Measurements from ENCODE around the gene NAPB. TPM values are rescaled to one million over a fixed set of nuclear protein-coding genes. Genes with fewer than 3 reads are reported as not detected.

Gene NAPB
- total RNA-seq, 1 experiment from 2014 or later: 10.1 TPM

- intact Hi-C loops (cut with micrococcal nuclease; ENCODE audit: unreplicated experiment): no loop called here
- peaks cover 7% of the 10 kb centered on the region for H3K36me3 Mint-ChIP-seq (ENCODE audit: insufficient read depth, unreplicated experiment)
- Histone ChIP-seq H3K4me1 (no peaks in the 10 kb centered on the region), H3K36me3 (ENCODE audit: control insufficient read depth, insufficient read depth, low read length) (peaks cover 2% of the 10 kb centered on the region; the same call in 1 of the 2 replicates), H3K4me3 (ENCODE audit: low read depth, low read length) (no peak overlapping the region), H3K9me3 (no peaks in the 10 kb centered on the region), H3K27me3 (replicated peaks; ENCODE audit: control insufficient read depth, insufficient read depth, low read length) (no peaks in the 10 kb centered on the region)
- ChIA-PET POLR2A (no interaction called here), CTCF (no interaction called here)
- no peak for DNase-seq
- no peaks in the 10 kb centered on the region for H3K9me3 Mint-ChIP-seq (ENCODE audit: unreplicated experiment)
- H3K27me3 Mint-ChIP-seq (ENCODE audit: insufficient read depth, unreplicated experiment): no peaks in the 10 kb centered on the region
- no peaks in the 10 kb centered on the region for H3K4me1 Mint-ChIP-seq (ENCODE audit: low read depth, unreplicated experiment)
- H3K4me3 Mint-ChIP-seq (ENCODE audit: unreplicated experiment): no peak overlapping the region
- no TSS peak for BruUV-seq (replicated peaks)
- no peak for TF ChIP-seq CTCF (IDR thresholded peaks at IDR 0.05; ENCODE audit: insufficient read depth in 1 of 2, low read depth in 1 of 2, low read length in 1 of 2, severe bottlenecking in 1 of 2, unreplicated experiment in 1 of 2)
- H3K27ac Mint-ChIP-seq (ENCODE audit: unreplicated experiment): no peak overlapping the region
Measured at GRCh38 chr20:23391707-23392310, 29.5 kb downstream of the NAPB start.

GRCh38 chr20:23390091-23390774, 31.1 kb downstream of the NAPB start:
- TF ChIP-seq CTCF (IDR thresholded peaks at IDR 0.05; ENCODE audit: insufficient read depth in 1 of 2, low read depth in 1 of 2, low read length in 1 of 2, severe bottlenecking in 1 of 2, unreplicated experiment in 1 of 2): no peak
- peaks cover 2% of the 10 kb centered on the region; the same call in 1 of the 2 replicates for H3K36me3 ChIP-seq (ENCODE audit: control insufficient read depth, insufficient read depth, low read length)
- no peaks in the 10 kb centered on the region for H3K4me1 Mint-ChIP-seq (ENCODE audit: low read depth, unreplicated experiment)
- H3K4me3 Mint-ChIP-seq (ENCODE audit: unreplicated experiment): no peak overlapping the region
- no peaks in the 10 kb centered on the region for H3K9me3 Mint-ChIP-seq (ENCODE audit: unreplicated experiment)
- ChIA-PET CTCF (no interaction called here), POLR2A (interaction anchor here (0.5 kb wide), 1 partner anchor 31 kb away, joined by 3 read pairs; the partner anchor contains the start of gene NAPB)
- H3K27ac Mint-ChIP-seq (ENCODE audit: unreplicated experiment): no peak overlapping the region
- no peaks in the 10 kb centered on the region for H3K27me3 ChIP-seq (replicated peaks; ENCODE audit: control insufficient read depth, insufficient read depth, low read length)
- no peaks in the 10 kb centered on the region for H3K27me3 Mint-ChIP-seq (ENCODE audit: insufficient read depth, unreplicated experiment)
- H3K36me3 Mint-ChIP-seq (ENCODE audit: insufficient read depth, unreplicated experiment): peaks cover 7% of the 10 kb centered on the region
- no TSS peak for BruUV-seq (replicated peaks)
- no peak overlapping the region for H3K4me3 ChIP-seq (ENCODE audit: low read depth, low read length)
- intact Hi-C loops (cut with micrococcal nuclease; ENCODE audit: unreplicated experiment): no loop called here
- H3K4me1 ChIP-seq: no peaks in the 10 kb centered on the region; the same call in 1 of the 2 replicates
- no peak for DNase-seq
- no peaks in the 10 kb centered on the region for H3K9me3 ChIP-seq

DNA sequence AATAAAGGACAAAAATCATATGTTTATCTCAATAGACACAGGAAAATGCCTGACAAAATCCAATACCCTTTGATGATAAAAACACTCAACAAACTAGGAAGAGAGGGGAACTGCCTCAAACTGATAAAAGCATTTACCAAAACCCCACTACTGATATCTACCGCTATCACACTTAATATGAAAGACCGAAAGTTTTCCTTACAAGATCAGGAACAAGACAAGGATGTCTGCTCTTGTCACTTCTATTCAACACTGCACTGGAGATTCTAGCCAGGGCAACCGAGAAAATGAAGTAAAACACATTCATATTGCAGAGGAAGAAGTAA, 34.2 kb downstream of the NAPB start:
- Mint-ChIP-seq H3K9me3 (ENCODE audit: unreplicated experiment) (peaks cover 10% of the 10 kb centered on the region), H3K4me3 (ENCODE audit: unreplicated experiment) (no peak overlapping the region), H3K4me1 (ENCODE audit: low read depth, unreplicated experiment) (no peaks in the 10 kb centered on the region), H3K27me3 (ENCODE audit: insufficient read depth, unreplicated experiment) (no peaks in the 10 kb centered on the region), H3K36me3 (ENCODE audit: insufficient read depth, unreplicated experiment) (peaks cover 11% of the 10 kb centered on the region), H3K27ac (ENCODE audit: unreplicated experiment) (no peak overlapping the region)
- no peak overlapping the region for H3K4me3 ChIP-seq (ENCODE audit: low read depth, low read length)
- peaks cover 8% of the 10 kb centered on the region; the same call in 1 of the 2 replicates for H3K9me3 ChIP-seq
- no peak for DNase-seq
- POLR2A ChIA-PET: no interaction called here
- no peaks in the 10 kb centered on the region for H3K27me3 ChIP-seq (replicated peaks; ENCODE audit: control insufficient read depth, insufficient read depth, low read length)
- H3K36me3 ChIP-seq (ENCODE audit: control insufficient read depth, insufficient read depth, low read length): no peaks in the 10 kb centered on the region
- TF ChIP-seq CTCF (IDR thresholded peaks at IDR 0.05; ENCODE audit: insufficient read depth in 1 of 2, low read depth in 1 of 2, low read length in 1 of 2, severe bottlenecking in 1 of 2, unreplicated experiment in 1 of 2): no peak
- CTCF ChIA-PET: no interaction called here
- BruUV-seq (replicated peaks): no TSS peak
- intact Hi-C loops (cut with micrococcal nuclease; ENCODE audit: unreplicated experiment): no loop called here
- no peaks in the 10 kb centered on the region; the same call in 1 of the 2 replicates for H3K4me1 ChIP-seq
